Neural cell (in vitro differentiated cells): ENCODE data around the gene NUCB2. TPM values are rescaled to one million over a fixed set of nuclear protein-coding genes. Genes with fewer than 3 reads are reported as not detected.

Source experiments
- H2AFZ ChIP-seq: fragments of 200-600, 300-800 bp; sonication (generic), shearing (Covaris generic); 2 replicates; pipeline ENCODE4 v1.6.0; 2014; ENCODE audit warnings: low read depth, mild to moderate bottlenecking, antibody characterized with exemption, low read length, moderate library complexity
- H3F3A ChIP-seq: fragments of 200-600 bp; shearing (Covaris generic); 2 replicates; pipeline ENCODE4 v1.6.1; 2016; ENCODE audit warnings: mild to moderate bottlenecking, moderate library complexity, mixed read lengths, antibody characterized with exemption, low read length; ENCODE audit not compliant: insufficient read depth, poor library complexity, severe bottlenecking
- H3K27ac ChIP-seq: fragments of 200-600, 300-800 bp; sonication (generic), shearing (Covaris generic); 2 replicates; pipeline ENCODE4 v1.5.1; 2014; ENCODE audit warnings: mild to moderate bottlenecking, low read length, moderate library complexity
- H3K27me3 ChIP-seq: fragments of 300-800, 200-600 bp; sonication (generic), shearing (Covaris generic); 2 replicates; pipeline ENCODE4 v1.6.0; 2014; ENCODE audit warnings: mild to moderate bottlenecking, low read depth, low read length, moderate library complexity; ENCODE audit not compliant: insufficient read depth
- H3K36me3 ChIP-seq: fragments of 300-800, 200-600 bp; sonication (generic), shearing (Covaris generic); 2 replicates; pipeline ENCODE4 v1.5.1; 2014; ENCODE audit warnings: mild to moderate bottlenecking, antibody characterized with exemption, low read length, moderate library complexity; ENCODE audit not compliant: insufficient read depth
- H3K4me2 ChIP-seq: fragments of 300-800, 200-600 bp; sonication (generic), shearing (Covaris generic); 2 replicates; pipeline ENCODE4 v1.6.0; 2014; ENCODE audit warnings: mild to moderate bottlenecking, low read length
- H3K4me3 ChIP-seq: fragments of 300-800, 200-600 bp; sonication (generic), shearing (Covaris generic); 2 replicates; pipeline ENCODE4 v1.5.1; 2014; ENCODE audit warnings: mild to moderate bottlenecking, low read length, moderate library complexity
- H3K79me2 ChIP-seq: fragments of 200-600 bp; shearing (Covaris generic); replicated peaks from 2 replicates; pipeline ENCODE4 v1.6.0; 2014; ENCODE audit warnings: mild to moderate bottlenecking, low read length, moderate library complexity; ENCODE audit not compliant: insufficient read depth
- H3K9ac ChIP-seq: fragments of 300-800, 200-600 bp; sonication (generic), shearing (Covaris generic); 2 replicates; pipeline ENCODE4 v1.6.1; 2016; ENCODE audit warnings: mild to moderate bottlenecking, low read length, mixed read lengths
- H3K9me2 ChIP-seq: fragments of 200-600 bp; shearing (Covaris generic); 2 replicates; pipeline ENCODE4 v1.6.1; 2016; ENCODE audit warnings: mild to moderate bottlenecking, low read length, mixed read lengths; ENCODE audit not compliant: insufficient read depth
- H3K9me3 ChIP-seq: fragments of 200-600, 300-800 bp; sonication (generic), shearing (Covaris generic); 2 replicates; pipeline ENCODE4 v1.6.1; 2016; ENCODE audit warnings: mild to moderate bottlenecking, mixed run types, low read length, moderate library complexity, mixed read lengths
- H4K20me1 ChIP-seq: fragments of 200-600 bp; shearing (Covaris generic); 2 replicates; pipeline ENCODE4 v1.6.1; 2016; ENCODE audit warnings: mild to moderate bottlenecking, mixed run types; ENCODE audit not compliant: insufficient read depth
- CTCF ChIP-seq: fragments of 450-650 bp; IDR thresholded peaks from 2 replicates; pipeline ENCODE4 v1.5.1; 2014; ENCODE audit warnings: antibody characterized with exemption, mild to moderate bottlenecking, moderate library complexity; ENCODE audit not compliant: poor library complexity, severe bottlenecking
- EP300 ChIP-seq: fragments of 450-650 bp; conservative IDR thresholded peaks from 2 replicates; pipeline ENCODE4 v1.6.1; 2014; ENCODE audit warnings: antibody characterized with exemption, mild to moderate bottlenecking, moderate library complexity; ENCODE audit not compliant: poor library complexity, severe bottlenecking
- EZH2 ChIP-seq: fragments of 200-600, 300-800 bp; shearing (Covaris generic), sonication (generic); IDR thresholded peaks from 2 replicates; pipeline ENCODE4 v1.6.1; 2014; ENCODE audit warnings: antibody characterized with exemption, low read length, borderline replicate concordance, mild to moderate bottlenecking; ENCODE audit not compliant: insufficient read depth, poor library complexity, severe bottlenecking
- MXI1 ChIP-seq: fragments of 450-650 bp; conservative IDR thresholded peaks from 2 replicates; pipeline ENCODE4 v1.6.1; 2014; ENCODE audit warnings: antibody characterized with exemption, mild to moderate bottlenecking; ENCODE audit not compliant: poor library complexity, severe bottlenecking
- POLR2AphosphoS5 ChIP-seq: IDR thresholded peaks from 2 replicates; pipeline ENCODE4 v1.6.1; 2012
- RAD21 ChIP-seq: fragments of 450-650 bp; conservative IDR thresholded peaks from 2 replicates; pipeline ENCODE4 v1.6.1; 2014; ENCODE audit warnings: antibody characterized with exemption, mild to moderate bottlenecking, moderate library complexity
- REST ChIP-seq: IDR thresholded peaks from 2 replicates; pipeline ENCODE4 v1.6.1; 2012; ENCODE audit warnings: borderline replicate concordance
- SMC3 ChIP-seq: fragments of 450-650 bp; conservative IDR thresholded peaks from 2 replicates; pipeline ENCODE4 v1.6.1; 2014; ENCODE audit warnings: antibody characterized with exemption, mild to moderate bottlenecking, moderate library complexity; ENCODE audit not compliant: poor library complexity
- TAF1 ChIP-seq: IDR thresholded peaks from 2 replicates; pipeline ENCODE4 v1.6.1; 2012; ENCODE audit warnings: low read depth
- polyA plus RNA-seq: library from polyadenylated mRNA; depleted of rRNA; stranded (reverse); fragments of >200 nt; gene quantifications from 2 replicates; pipeline ENCODE4 v1.2.3, GENCODE V29; 2014

The NUCB2 gene
- polyA plus RNA-seq, 1 donor from 2014 or later, result 120 TPM

GRCh38 chr11:17369684-17370243 is 93.2 kb downstream of the NUCB2 start:
- TF ChIP-seq SMC3 (no peak), CTCF (no peak), EZH2 (no peak), MXI1 (no peak), REST (no peak), EP300 (no peak), POLR2AphosphoS5 (no peak), RAD21 (no peak), TAF1 (no peak)
- H3K9me2 ChIP-seq, result no peaks in the 10 kb centered on the region
- no peak overlapping the region for H3K4me3 ChIP-seq
- H2AFZ ChIP-seq, result no peak overlapping the region
- H3K79me2 ChIP-seq, result no peaks in the 10 kb centered on the region
- no peaks in the 10 kb centered on the region for H3K27me3 ChIP-seq
- peaks cover 11% of the 10 kb centered on the region for H3K36me3 ChIP-seq
- no peaks in the 10 kb centered on the region for H4K20me1 ChIP-seq
- no peak overlapping the region for H3K9ac ChIP-seq
- H3K4me2 ChIP-seq, result no peak overlapping the region
- no peak overlapping the region for H3K27ac ChIP-seq
- peaks cover 43% of the 10 kb centered on the region for H3K9me3 ChIP-seq
- no peaks in the 10 kb centered on the region for H3F3A ChIP-seq

GRCh38 chr11:17371614-17372013 is 95.1 kb downstream of the NUCB2 start:
- no peak overlapping the region for H3K27ac ChIP-seq
- peaks cover 11% of the 10 kb centered on the region for H3K36me3 ChIP-seq

More at GRCh38 chr11:17371614-17372013, 95.1 kb downstream of the NUCB2 start:
- Histone ChIP-seq H3K4me3 (no peak overlapping the region), H3K9ac (no peak overlapping the region), H3F3A (no peaks in the 10 kb centered on the region), H3K4me2 (no peak overlapping the region), H4K20me1 (no peaks in the 10 kb centered on the region), H2AFZ (no peak overlapping the region), H3K9me2 (no peaks in the 10 kb centered on the region), H3K79me2 (no peaks in the 10 kb centered on the region), H3K9me3 (peaks cover 43% of the 10 kb centered on the region), H3K27me3 (no peaks in the 10 kb centered on the region)
- TF ChIP-seq POLR2AphosphoS5 (no peak), CTCF (no peak), SMC3 (no peak), EP300 (no peak), EZH2 (no peak), REST (no peak), RAD21 (no peak), TAF1 (no peak), MXI1 (no peak)
